K562 (cell line): ENCODE results near the gene SMIM35. TPM values are rescaled to one million over a fixed set of nuclear protein-coding genes. Genes with fewer than 3 reads are reported as not detected.
A peak's percentile ranks its signal among the peaks of the same experiment; 100 is the strongest.

Experiments
- ATAC-seq: fragments of 200-7000 bp; cut with Tn5 transposase; 3 replicates; pipeline ENCODE4 v1.9.1; 2020; ENCODE audit warnings: moderate library complexity
- BruUV-seq: library from RNA; stranded (reverse); fragments of 400-500 nt; replicated peaks from 2 replicates; lab custom pipeline; 2021; lab: Mats Ljungman, UMichigan
- CTCF ChIA-PET: fragments of 300-600 bp; formaldehyde crosslinking; extraction: SDS; loops from one replicate; lab custom pipeline; 2021; ENCODE audit warnings: low intra/inter-chr PET ratio; lab: Yijun Ruan, JAX
- POLR2A ChIA-PET: fragments of 300-600, 350-650 bp; sonication (Branson Sonifier 250); formaldehyde crosslinking; extraction: SDS; loops from one replicate; lab custom pipeline; 2021; ENCODE audit warnings: antibody characterized with exemption, inconsistent platforms; lab: Yijun Ruan, JAX
- DNase-seq, 4 experiments: peaks; one replicate each; pipeline versions ENCODE4 v3.0.0 to v3.0.0-alpha.2; 2011 to 2018; ENCODE audit warnings: low spot score in 3 of 4, mixed read lengths in 3 of 4; ENCODE audit errors: extremely low read depth in 1 of 4
- FAIRE-seq: peaks from 2 replicates; lab custom pipeline; 2011; peaks lifted over from hg19 to GRCh38; lab: Jason Lieb, UNC
- H2AFZ ChIP-seq: 2 replicates; pipeline ENCODE4 v1.6.0; 2011; ENCODE audit warnings: low read depth, low read length, control low read depth, inconsistent platforms
- H3K27ac ChIP-seq: fragments of 200-600 bp; 3 replicates; pipeline ENCODE4 v1.8.0; 2011; ENCODE audit warnings: low read depth, mild to moderate bottlenecking, control low read depth, inconsistent platforms, low read length, moderate library complexity, mixed read lengths; ENCODE audit errors: extremely low read depth
- H3K27me3 ChIP-seq, 2 experiments: fragments of 300-600 bp in 1 of 2; 2 replicates in 1 of 2; 3 replicates in 1 of 2; pipeline versions ENCODE4 v1.6.0 to v1.8.0; 2011; ENCODE audit warnings: inconsistent platforms in 2 of 2, low read length in 2 of 2, mild to moderate bottlenecking in 1 of 2, mixed read lengths in 1 of 2, moderate library complexity in 1 of 2; ENCODE audit not compliant: control insufficient read depth in 2 of 2, insufficient read depth in 2 of 2
- H3K36me3 ChIP-seq: fragments of 300-600 bp; 3 replicates; pipeline ENCODE4 v1.8.0; 2011; ENCODE audit warnings: mild to moderate bottlenecking, low read length, inconsistent platforms; ENCODE audit not compliant: control insufficient read depth, insufficient read depth
- H3K4me1 ChIP-seq, 2 experiments: fragments of 200-600 bp in 1 of 2; replicated peaks in 1 of 2; 2 replicates in 1 of 2; 3 replicates in 1 of 2; pipeline versions ENCODE4 v1.5.1 to v1.8.0; 2011; ENCODE audit warnings: inconsistent platforms in 2 of 2, low read length in 2 of 2, mild to moderate bottlenecking in 1 of 2, mixed read lengths in 1 of 2, moderate library complexity in 1 of 2; ENCODE audit not compliant: control insufficient read depth in 2 of 2, insufficient read depth in 2 of 2
- H3K4me2 ChIP-seq: 2 replicates; pipeline ENCODE4 v1.6.1; 2011; ENCODE audit warnings: low read length, control low read depth, inconsistent platforms, mixed read lengths; ENCODE audit not compliant: insufficient read depth
- H3K4me3 ChIP-seq: fragments of 200-600 bp; sonication (generic), shearing (Covaris generic); 2 replicates; pipeline ENCODE4 v1.5.1; 2016; ENCODE audit warnings: control low read depth, inconsistent platforms
- H3K79me2 ChIP-seq: fragments of 200-600 bp; 3 replicates; pipeline ENCODE4 v1.8.0; 2011; ENCODE audit warnings: low read length, inconsistent platforms; ENCODE audit not compliant: control insufficient read depth, insufficient read depth
- H3K9ac ChIP-seq, 2 experiments: 2 replicates each; pipeline versions ENCODE4 v1.6.0 to v1.6.1; 2011; ENCODE audit warnings: low read depth in 2 of 2, low read length in 2 of 2, control low read depth in 1 of 2, inconsistent platforms in 1 of 2, mild to moderate bottlenecking in 1 of 2, mixed read lengths in 1 of 2; ENCODE audit not compliant: insufficient read depth in 1 of 2
- H3K9me1 ChIP-seq: one replicate; pipeline ENCODE4 v1.6.0; 2011; ENCODE audit warnings: inconsistent platforms, mild to moderate bottlenecking, low read length, moderate library complexity; ENCODE audit not compliant: control insufficient read depth, insufficient read depth
- H3K9me3 ChIP-seq: replicated peaks from 2 replicates; pipeline ENCODE4 v1.5.1; 2011; ENCODE audit warnings: low read depth, low read length, inconsistent platforms; ENCODE audit not compliant: control insufficient read depth, insufficient read depth
- H4K20me1 ChIP-seq: replicated peaks from 2 replicates; pipeline ENCODE4 v1.6.1; 2011; ENCODE audit warnings: low read length, inconsistent platforms, mixed read lengths; ENCODE audit not compliant: control insufficient read depth, insufficient read depth
- ELF4 ChIP-seq: fragments of 450-650 bp; formaldehyde crosslinking; IDR thresholded peaks from 2 replicates; pipeline ENCODE4 v1.4.0; 2022; ENCODE audit warnings: missing genetic modification characterization
- IFI16 ChIP-seq: fragments of 250-450 bp; sonication (Bioruptor Pico); IDR thresholded peaks from 2 replicates; pipeline ENCODE4 v2.1.2; 2022; ENCODE audit warnings: mild to moderate bottlenecking, inconsistent platforms
- LEF1 ChIP-seq: fragments of 450-650 bp; IDR thresholded peaks from 2 replicates; pipeline ENCODE4 v1.6.1; 2016; ENCODE audit warnings: mild to moderate bottlenecking
- SP2 ChIP-seq: IDR thresholded peaks from 2 replicates; pipeline ENCODE4 v1.6.1; 2011; ENCODE audit warnings: mild to moderate bottlenecking, low read depth, low read length, moderate library complexity; ENCODE audit not compliant: poor library complexity, severe bottlenecking; ENCODE audit errors: extremely low read depth
- ZNF316 ChIP-seq: fragments of 450-650 bp; IDR thresholded peaks from 2 replicates; pipeline ENCODE4 v1.6.1; 2016
- WGBS: fragments of 100-300 bp; shearing (Covaris generic); methylation state at CpG from one replicate; pipeline ENCODE4 v1.1.6; 2016; ENCODE audit warnings: low coverage, mixed read lengths; ENCODE audit not compliant: insufficient coverage; ENCODE audit errors: missing lambda C conversion rate; 5-methylcytosine and 5-hydroxymethylcytosine counted together
- in situ Hi-C: fragments of 300-500 bp; cut with MboI; formaldehyde crosslinking; loops from 4 replicates; pipeline ENCODE4 v1.15.0; 2018; ENCODE audit warnings: inconsistent platforms, mixed read lengths
- intact Hi-C: fragments of 100-400 bp; cut with micrococcal nuclease; formaldehyde crosslinking; loops from 2 replicates; pipeline ENCODE4 v1.14.2; 2022
- polyA plus RNA-seq, 8 experiments: library from polyadenylated mRNA; depleted of rRNA in 4 of 8; stranded (reverse) in 5 of 8; unstranded in 3 of 8; fragments of >200 nt; fragmentation: Nextera tagmentation in 2 of 8; fragmentation: Illumina TruSeq in 1 of 8; extraction: Ambion mirVana in 2 of 8; extraction: Trizol in 1 of 8; gene quantifications; 2 replicates each; pipeline versions ENCODE4 v1.2.1 to v1.2.3, GENCODE V29; 2011 to 2014; ENCODE audit warnings: inconsistent platforms in 1 of 8, missing spikeins in 1 of 8
- total RNA-seq, 7 experiments: library from RNA; depleted of rRNA in 6 of 7; stranded (reverse); fragments of >200 nt in 6 of 7; fragmentation: Illumina TruSeq in 2 of 7; extraction: Trizol in 2 of 7; gene quantifications; 2 replicates each; pipeline versions ENCODE4 v1.2.1 to v1.2.3, GENCODE V29; 2011 to 2021; ENCODE audit warnings: low replicate concordance in 1 of 7
- TF ChIP-seq, protein P1 (sequence below): fragments of 450-650 bp; formaldehyde crosslinking; IDR thresholded peaks from 2 replicates; pipeline ENCODE4 v1.4.0; 2020; ENCODE audit warnings: mild to moderate bottlenecking, moderate library complexity
- TF ChIP-seq, protein P2 (sequence below): fragments of 250-450 bp; sonication (Bioruptor Pico); IDR thresholded peaks from 2 replicates; pipeline ENCODE4 v1.5.0; 2021
- TF ChIP-seq, protein P3 (sequence below): fragments of 450-650 bp; formaldehyde crosslinking; IDR thresholded peaks from 2 replicates; pipeline ENCODE4 v1.4.0; 2020; ENCODE audit warnings: mild to moderate bottlenecking, moderate library complexity
- TF ChIP-seq, protein P4 (sequence below): fragments of 450-650 bp; IDR thresholded peaks from 2 replicates; pipeline ENCODE4 v1.6.1; 2018; ENCODE audit warnings: mild to moderate bottlenecking, low read depth; ENCODE audit not compliant: partially characterized antibody

Gene SMIM35
- total and polyA plus RNA-seq, 9 of the 15 experiments (the other 6 are each of a cell fraction or from before 2014, with no cell fraction given) = 0.03 TPM; not detected in 7

DNA sequence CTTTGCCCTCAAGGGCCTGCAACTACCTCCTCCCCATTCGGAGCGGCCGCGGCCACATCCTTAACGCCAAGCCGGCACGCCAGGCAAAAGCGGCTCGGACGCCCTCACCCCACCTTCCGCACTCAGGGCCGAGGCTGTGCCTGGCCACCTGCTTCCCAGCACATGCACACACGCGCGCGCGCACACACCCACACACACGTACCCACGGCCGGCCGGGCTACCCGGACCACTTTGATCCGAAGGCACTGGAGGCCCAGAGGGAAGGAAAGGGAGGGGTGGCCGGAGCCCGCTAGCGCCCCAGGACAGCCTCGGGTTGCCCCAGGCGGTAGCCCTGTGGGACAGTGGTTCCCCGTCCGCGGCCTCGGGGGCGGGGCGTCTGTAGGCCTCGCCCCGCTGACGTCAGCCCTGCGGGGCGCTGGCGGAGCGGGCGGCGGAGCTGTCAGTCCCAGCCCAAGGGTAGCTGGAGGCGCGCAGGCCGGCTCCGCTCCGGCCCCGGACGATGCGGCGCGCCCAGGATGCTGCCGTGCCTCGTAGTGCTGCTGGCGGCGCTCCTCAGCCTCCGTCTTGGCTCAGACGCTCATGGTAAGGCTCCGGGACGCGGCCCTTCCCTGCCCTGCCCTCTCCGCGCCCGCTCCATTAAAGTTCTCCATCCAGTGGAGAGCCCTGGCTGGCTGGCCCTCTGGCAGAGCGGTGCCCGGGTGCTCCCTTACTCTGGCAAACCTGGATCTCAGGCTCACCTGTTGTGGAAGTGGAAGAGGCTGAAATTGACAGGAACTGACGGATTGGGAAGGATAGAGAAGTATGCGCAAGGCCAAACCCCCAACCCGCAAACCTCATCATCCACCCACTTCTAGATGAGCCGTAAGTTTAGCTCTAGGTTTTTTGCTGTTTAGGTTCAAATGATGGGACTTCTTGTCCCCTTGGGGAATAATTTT lies 100.5 kb downstream of the SMIM35 start, which contains the start of gene IL10RA:
Gene IL10RA (plus strand): TSS at position 442 of the 935 bp plus-strand sequence. CDS start 74 bp downstream, at position 516.
- Histone ChIP-seq H3K79me2 (peaks cover 3% of the 10 kb centered on the region; the same call in 1 of the 3 replicates), H3K4me1 (peaks cover 12 to 15% of the 10 kb centered on the region in 2 experiments; a peak in 4 of 5 replicates), H4K20me1 (no peaks in the 10 kb centered on the region), H3K27ac (peak within 1 kb of the TSS; percentile 75), H2AFZ (peak within 1 kb of the TSS; percentile 98), H3K27me3 (no peaks in the 10 kb centered on the region; a peak in 1 of 5 replicates), H3K4me2 (peak within 1 kb of the TSS; percentile 90), H3K9me3 (no peaks in the 10 kb centered on the region), H3K9ac (peak within 1 kb of the TSS; percentile 77 to 91), H3K36me3 (no peaks in the 10 kb centered on the region), H3K4me3 (peak within 1 kb of the TSS; percentile 59), H3K9me1 (no peaks in the 10 kb centered on the region)
- in situ Hi-C loops (no loop called here), intact Hi-C loops (loop anchor here (5.0 kb wide), 2 partner anchors 34 to 66 kb away; no protein-coding TSS in a partner anchor)
- DNase-seq (peak; percentile 90 to 97 (median 96)), FAIRE-seq (peak; percentile 85), ATAC-seq (peak; percentile 99)
- POLR2A ChIA-PET = interaction anchor here (0.6 to 2.5 kb wide), 8 partner anchors 8 to 484 kb away, joined by 3 to 9 read pairs (median 4); no protein-coding TSS in a partner anchor
- BruUV-seq = no TSS peak
- 4% methylated on average over 52 of the region's 71 CpGs for WGBS
- CTCF ChIA-PET = no interaction called here
- TF ChIP-seq, protein P1, sequence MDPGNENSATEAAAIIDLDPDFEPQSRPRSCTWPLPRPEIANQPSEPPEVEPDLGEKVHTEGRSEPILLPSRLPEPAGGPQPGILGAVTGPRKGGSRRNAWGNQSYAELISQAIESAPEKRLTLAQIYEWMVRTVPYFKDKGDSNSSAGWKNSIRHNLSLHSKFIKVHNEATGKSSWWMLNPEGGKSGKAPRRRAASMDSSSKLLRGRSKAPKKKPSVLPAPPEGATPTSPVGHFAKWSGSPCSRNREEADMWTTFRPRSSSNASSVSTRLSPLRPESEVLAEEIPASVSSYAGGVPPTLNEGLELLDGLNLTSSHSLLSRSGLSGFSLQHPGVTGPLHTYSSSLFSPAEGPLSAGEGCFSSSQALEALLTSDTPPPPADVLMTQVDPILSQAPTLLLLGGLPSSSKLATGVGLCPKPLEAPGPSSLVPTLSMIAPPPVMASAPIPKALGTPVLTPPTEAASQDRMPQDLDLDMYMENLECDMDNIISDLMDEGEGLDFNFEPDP (CRISPR knock-in tag) = no peak
- TF ChIP-seq, protein P2, sequence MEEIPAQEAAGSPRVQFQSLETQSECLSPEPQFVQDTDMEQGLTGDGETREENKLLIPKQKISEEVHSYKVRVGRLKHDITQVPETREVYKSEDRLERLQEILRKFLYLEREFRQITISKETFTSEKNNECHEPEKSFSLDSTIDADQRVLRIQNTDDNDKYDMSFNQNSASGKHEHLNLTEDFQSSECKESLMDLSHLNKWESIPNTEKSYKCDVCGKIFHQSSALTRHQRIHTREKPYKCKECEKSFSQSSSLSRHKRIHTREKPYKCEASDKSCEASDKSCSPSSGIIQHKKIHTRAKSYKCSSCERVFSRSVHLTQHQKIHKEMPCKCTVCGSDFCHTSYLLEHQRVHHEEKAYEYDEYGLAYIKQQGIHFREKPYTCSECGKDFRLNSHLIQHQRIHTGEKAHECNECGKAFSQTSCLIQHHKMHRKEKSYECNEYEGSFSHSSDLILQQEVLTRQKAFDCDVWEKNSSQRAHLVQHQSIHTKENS (CRISPR knock-in tag) = no peak
- no peak for TF ChIP-seq IFI16 (CRISPR knock-in tag)
- TF ChIP-seq, protein P3, sequence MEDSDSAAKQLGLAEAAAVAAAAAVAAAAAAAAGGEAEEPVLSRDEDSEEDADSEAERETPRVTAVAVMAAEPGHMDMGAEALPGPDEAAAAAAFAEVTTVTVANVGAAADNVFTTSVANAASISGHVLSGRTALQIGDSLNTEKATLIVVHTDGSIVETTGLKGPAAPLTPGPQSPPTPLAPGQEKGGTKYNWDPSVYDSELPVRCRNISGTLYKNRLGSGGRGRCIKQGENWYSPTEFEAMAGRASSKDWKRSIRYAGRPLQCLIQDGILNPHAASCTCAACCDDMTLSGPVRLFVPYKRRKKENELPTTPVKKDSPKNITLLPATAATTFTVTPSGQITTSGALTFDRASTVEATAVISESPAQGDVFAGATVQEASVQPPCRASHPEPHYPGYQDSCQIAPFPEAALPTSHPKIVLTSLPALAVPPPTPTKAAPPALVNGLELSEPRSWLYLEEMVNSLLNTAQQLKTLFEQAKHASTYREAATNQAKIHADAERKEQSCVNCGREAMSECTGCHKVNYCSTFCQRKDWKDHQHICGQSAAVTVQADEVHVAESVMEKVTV = no peak
- TF ChIP-seq ZNF316 = no peak
- no peak for TF ChIP-seq ELF4 (CRISPR knock-in tag)
- TF ChIP-seq, protein P4, sequence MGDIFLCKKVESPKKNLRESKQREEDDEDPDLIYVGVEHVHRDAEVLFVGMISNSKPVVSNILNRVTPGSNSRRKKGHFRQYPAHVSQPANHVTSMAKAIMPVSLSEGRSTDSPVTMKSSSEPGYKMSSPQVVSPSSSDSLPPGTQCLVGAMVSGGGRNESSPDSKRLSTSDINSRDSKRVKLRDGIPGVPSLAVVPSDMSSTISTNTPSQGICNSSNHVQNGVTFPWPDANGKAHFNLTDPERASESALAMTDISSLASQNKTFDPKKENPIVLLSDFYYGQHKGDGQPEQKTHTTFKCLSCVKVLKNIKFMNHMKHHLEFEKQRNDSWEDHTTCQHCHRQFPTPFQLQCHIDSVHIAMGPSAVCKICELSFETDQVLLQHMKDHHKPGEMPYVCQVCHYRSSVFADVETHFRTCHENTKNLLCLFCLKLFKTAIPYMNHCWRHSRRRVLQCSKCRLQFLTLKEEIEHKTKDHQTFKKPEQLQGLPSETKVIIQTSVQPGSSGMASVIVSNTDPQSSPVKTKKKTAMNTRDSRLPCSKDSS = no peak
- TF ChIP-seq LEF1 = no peak; the same call in 1 of the 2 replicates
- TF ChIP-seq SP2 = peak; percentile 42
